ENCODE data around the gene OR5AU1.

Gene OR5AU1

GRCh38 chr14:21155963-21156362 lies at the start of gene OR5AU1:
Gene OR5AU1 (minus strand): TSS chr14:21156063. CDS start chr14:21155872, 191 bp downstream.
- DNase-seq = no peak

- DNase-seq = no peak
Measured at GRCh38 chr14:21205026-21205677, 49.3 kb upstream of the OR5AU1 start.

GRCh38 chr14:21204167-21205025 lies 48.5 kb upstream of the OR5AU1 start:
- no peak for DNase-seq

- DNase-seq = no peak
Measured at GRCh38 chr14:21203470-21204166, 47.8 kb upstream of the OR5AU1 start.

GRCh38 chr14:21202463-21203358 lies 46.8 kb upstream of the OR5AU1 start:
- no peak for DNase-seq

- DNase-seq = no peak
Measured at GRCh38 chr14:21201732-21202462, 46.0 kb upstream of the OR5AU1 start.

- DNase-seq = no peak
Measured at GRCh38 chr14:21200752-21201461, 45.0 kb upstream of the OR5AU1 start.

GRCh38 chr14:21199611-21200560 lies 44.0 kb upstream of the OR5AU1 start:
- DNase-seq = no peak

- peak in 1 of 2 experiments; percentile 26 for DNase-seq
Measured at GRCh38 chr14:21197418-21198205, 41.7 kb upstream of the OR5AU1 start.

- DNase-seq = no peak
Measured at GRCh38 chr14:21194597-21194996, 38.7 kb upstream of the OR5AU1 start.

GRCh38 chr14:21192875-21193535 lies 37.1 kb upstream of the OR5AU1 start:
- no peak for DNase-seq

- no peak for DNase-seq
Measured at GRCh38 chr14:21192447-21192822, 36.6 kb upstream of the OR5AU1 start.

- no peak for DNase-seq
Measured at GRCh38 chr14:21191809-21192446, 36.1 kb upstream of the OR5AU1 start.

- DNase-seq = no peak
Measured at GRCh38 chr14:21191261-21191808, 35.5 kb upstream of the OR5AU1 start.

- no peak for DNase-seq
Measured at GRCh38 chr14:21185491-21185890, 29.6 kb upstream of the OR5AU1 start.

- no peak for DNase-seq
Measured at GRCh38 chr14:21184254-21184653, 28.4 kb upstream of the OR5AU1 start.

GRCh38 chr14:21182166-21182565 lies 26.3 kb upstream of the OR5AU1 start:
- no peak for DNase-seq

- no peak for DNase-seq
Measured at GRCh38 chr14:21171128-21171527, 15.3 kb upstream of the OR5AU1 start.
